Endodermal cell (in vitro differentiated cells): Measurements from ENCODE around the gene XKR7. TPM values are rescaled to one million over a fixed set of nuclear protein-coding genes. Genes with fewer than 3 reads are reported as not detected.

Experiments
- DNase-seq: peaks from one replicate; pipeline ENCODE4 v3.0.0-alpha.2; 2017
- H3K27ac ChIP-seq: 2 replicates; pipeline ENCODE4 v1.5.1; 2013; ENCODE audit warnings: mild to moderate bottlenecking, low read depth, low read length, moderate library complexity
- H3K27me3 ChIP-seq: 2 replicates; pipeline ENCODE4 v1.6.1; 2013; ENCODE audit warnings: mild to moderate bottlenecking, low read length, moderate library complexity; ENCODE audit not compliant: insufficient read depth, control insufficient read depth, poor library complexity, severe bottlenecking
- H3K36me3 ChIP-seq: 2 replicates; pipeline ENCODE4 v1.7.0; 2013; ENCODE audit warnings: mild to moderate bottlenecking, low read length, moderate library complexity; ENCODE audit not compliant: control insufficient read depth, insufficient read depth
- H3K4me1 ChIP-seq: one replicate; pipeline ENCODE4 v1.7.0; 2013; ENCODE audit warnings: low read length; ENCODE audit not compliant: control insufficient read depth, insufficient read depth
- H3K4me3 ChIP-seq: 2 replicates; pipeline ENCODE4 v1.5.1; 2013; ENCODE audit warnings: mild to moderate bottlenecking, low read length, moderate library complexity
- H3K9ac ChIP-seq: 2 replicates; pipeline ENCODE4 v1.6.1; 2013; ENCODE audit warnings: mild to moderate bottlenecking, low read length, moderate library complexity; ENCODE audit not compliant: poor library complexity, severe bottlenecking; ENCODE audit errors: extremely low read depth
- H3K9me3 ChIP-seq: 2 replicates; pipeline ENCODE4 v1.6.1; 2013; ENCODE audit warnings: mild to moderate bottlenecking, low read length, moderate library complexity; ENCODE audit not compliant: control insufficient read depth
- H3K27ac Mint-ChIP-seq: 2 replicates; pipeline ENCODE4 v1.8.0; 2020; ENCODE audit warnings: mixed read lengths
- H3K27me3 Mint-ChIP-seq: 2 replicates; pipeline ENCODE4 v1.8.0; 2021; ENCODE audit warnings: mild to moderate bottlenecking, mixed read lengths; ENCODE audit not compliant: insufficient read depth
- H3K36me3 Mint-ChIP-seq: 2 replicates; pipeline ENCODE4 v1.8.0; 2020; ENCODE audit warnings: low read depth, mixed read lengths
- H3K4me1 Mint-ChIP-seq: 2 replicates; pipeline ENCODE4 v1.8.0; 2020; ENCODE audit warnings: mixed read lengths
- H3K4me3 Mint-ChIP-seq: 2 replicates; pipeline ENCODE4 v1.8.0; 2020; ENCODE audit warnings: mild to moderate bottlenecking, moderate library complexity, mixed read lengths
- H3K9me3 Mint-ChIP-seq: 2 replicates; pipeline ENCODE4 v1.8.0; 2020; ENCODE audit warnings: mild to moderate bottlenecking, mixed read lengths
- CTCF ChIP-seq: fragments of 200-600 bp; sonication (generic); conservative IDR thresholded peaks from 2 replicates; pipeline ENCODE4 v1.5.0; 2021; ENCODE audit warnings: antibody characterized with exemption, mild to moderate bottlenecking
- WGBS, 2 experiments: methylation state at CpG; one replicate each; pipeline versions ENCODE4 v1.1.5 to v1.1.7; 2013; ENCODE audit warnings: missing lambda C conversion rate in 2 of 2, mixed read lengths in 1 of 2; ENCODE audit not compliant: insufficient coverage in 1 of 2, insufficient read length in 1 of 2; 5-methylcytosine and 5-hydroxymethylcytosine counted together
- total RNA-seq, 2 donors: library from RNA; stranded (reverse); fragmentation: NEBNext Ultra II Directional in 1 of 2; extraction: Animal tissue kit (Norgen Biotek cat#: 25700) in 1 of 2; gene quantifications; 2 replicates in 1 of 2; 3 replicates in 1 of 2; pipeline ENCODE4 v1.2.1, GENCODE V29; 2021

Gene XKR7
- total RNA-seq, 2 donors from 2014 or later, result 2.7 to 3.1 TPM

DNA sequence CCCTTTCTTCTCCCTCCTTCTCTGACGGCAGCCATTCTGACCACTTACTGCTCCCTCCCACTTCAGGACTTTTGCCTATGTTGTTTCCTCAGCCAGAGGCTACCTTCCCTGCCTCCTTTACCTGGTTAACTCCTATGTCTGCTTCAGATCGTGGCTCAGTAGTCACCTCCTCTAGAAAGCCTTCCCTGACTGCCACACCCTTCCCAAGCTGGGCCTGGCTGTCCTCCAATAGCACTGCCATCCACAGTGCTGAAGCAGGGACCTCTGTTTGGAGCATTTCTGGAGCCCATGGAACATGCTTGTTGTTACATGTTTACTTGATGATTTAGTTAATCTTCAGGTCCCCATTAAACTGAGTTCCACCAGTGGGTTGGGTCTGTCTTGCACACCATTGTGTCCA lies 13.8 kb downstream of the XKR7 start:
- DNase-seq, result no peak
- H3K4me3 Mint-ChIP-seq, result no peak overlapping the region
- H3K27me3 Mint-ChIP-seq, result peaks cover 33% of the 10 kb centered on the region
- no peak for TF ChIP-seq CTCF
- peaks cover 2% of the 10 kb centered on the region for H3K4me1 ChIP-seq
- H3K36me3 ChIP-seq, result no peaks in the 10 kb centered on the region
- no peaks in the 10 kb centered on the region for H3K9me3 ChIP-seq
- H3K4me1 Mint-ChIP-seq, result peaks cover 2% of the 10 kb centered on the region
- peaks cover 17% of the 10 kb centered on the region for H3K27me3 ChIP-seq
- H3K27ac ChIP-seq, result no peak overlapping the region
- no peaks in the 10 kb centered on the region for H3K9me3 Mint-ChIP-seq
- H3K36me3 Mint-ChIP-seq, result no peaks in the 10 kb centered on the region
- no peak overlapping the region for H3K4me3 ChIP-seq
- no peak overlapping the region for H3K9ac ChIP-seq
- WGBS, 2 experiments, result 82 to 93% methylated on average over 2 of the region's 2 CpGs
- no peak overlapping the region for H3K27ac Mint-ChIP-seq

GRCh38 chr20:31984981-31985471 lies 17.1 kb downstream of the XKR7 start:
- H3K9me3 ChIP-seq, result no peaks in the 10 kb centered on the region
- H3K9ac ChIP-seq, result no peak overlapping the region
- H3K4me1 Mint-ChIP-seq, result no peaks in the 10 kb centered on the region
- H3K27ac Mint-ChIP-seq, result no peak overlapping the region
- H3K4me3 ChIP-seq, result no peak overlapping the region
- H3K27me3 ChIP-seq, result peaks cover 17% of the 10 kb centered on the region
- H3K36me3 ChIP-seq, result no peaks in the 10 kb centered on the region
- no peaks in the 10 kb centered on the region for H3K9me3 Mint-ChIP-seq
- H3K4me1 ChIP-seq, result no peaks in the 10 kb centered on the region
- no peak for DNase-seq
- 57 to 79% methylated on average over 6 of the region's 6 CpGs for WGBS, 2 experiments
- no peak overlapping the region for H3K27ac ChIP-seq
- H3K36me3 Mint-ChIP-seq, result no peaks in the 10 kb centered on the region
- no peak for TF ChIP-seq CTCF
- no peak overlapping the region for H3K4me3 Mint-ChIP-seq
- H3K27me3 Mint-ChIP-seq, result peaks cover 29% of the 10 kb centered on the region

- H3K9ac ChIP-seq, result no peak overlapping the region
- no peaks in the 10 kb centered on the region for H3K9me3 ChIP-seq
- no peak for TF ChIP-seq CTCF
- Mint-ChIP-seq H3K4me1 (no peaks in the 10 kb centered on the region), H3K4me3 (no peak overlapping the region), H3K27me3 (peaks cover 30% of the 10 kb centered on the region), H3K36me3 (no peaks in the 10 kb centered on the region), H3K9me3 (no peaks in the 10 kb centered on the region), H3K27ac (no peak overlapping the region)
- no peak overlapping the region for H3K27ac ChIP-seq
- no peak overlapping the region for H3K4me3 ChIP-seq
- no peak for DNase-seq
- peaks cover 15% of the 10 kb centered on the region for H3K27me3 ChIP-seq
- 75 to 87% methylated on average over 1 of the region's 1 CpG for WGBS, 2 experiments
- no peaks in the 10 kb centered on the region for H3K4me1 ChIP-seq
- H3K36me3 ChIP-seq, result no peaks in the 10 kb centered on the region
Observed at GRCh38 chr20:31987744-31988143, 19.8 kb downstream of the XKR7 start.
